ENCODE measurements around the gene PXDC1. TPM values are rescaled to one million over a fixed set of nuclear protein-coding genes. Genes with fewer than 3 reads are reported as not detected.
"Not testable (repeated sequence)": the region's sequence is repeated elsewhere in the genome, so short reads cannot be mapped to it uniquely, and the experiment has no call there.

Gene PXDC1
- total and polyA plus RNA-seq, 2 experiments from 2014 or later = 1.2 to 1.8 TPM

DNA sequence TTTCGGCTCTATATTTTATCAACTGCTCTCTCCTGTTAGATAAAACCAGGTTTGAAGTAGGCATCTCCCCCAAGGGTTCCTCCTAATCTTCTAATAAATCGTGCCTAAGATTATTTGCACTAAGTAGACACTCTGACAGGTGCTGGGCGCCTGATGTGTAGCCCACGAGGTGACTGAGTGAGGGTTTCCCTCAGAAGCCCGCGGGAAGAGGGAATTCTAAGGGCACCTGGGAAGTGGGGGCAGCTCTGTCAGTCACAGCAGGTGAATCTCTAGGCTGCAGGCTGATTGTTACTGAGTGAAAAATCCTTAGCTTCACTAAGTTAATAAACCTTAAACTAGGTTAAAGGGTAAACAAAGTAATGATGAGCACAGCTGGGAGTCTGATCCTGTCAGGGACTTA, 68.2 kb downstream of the PXDC1 start (continued):
- TF ChIP-seq, protein P1, sequence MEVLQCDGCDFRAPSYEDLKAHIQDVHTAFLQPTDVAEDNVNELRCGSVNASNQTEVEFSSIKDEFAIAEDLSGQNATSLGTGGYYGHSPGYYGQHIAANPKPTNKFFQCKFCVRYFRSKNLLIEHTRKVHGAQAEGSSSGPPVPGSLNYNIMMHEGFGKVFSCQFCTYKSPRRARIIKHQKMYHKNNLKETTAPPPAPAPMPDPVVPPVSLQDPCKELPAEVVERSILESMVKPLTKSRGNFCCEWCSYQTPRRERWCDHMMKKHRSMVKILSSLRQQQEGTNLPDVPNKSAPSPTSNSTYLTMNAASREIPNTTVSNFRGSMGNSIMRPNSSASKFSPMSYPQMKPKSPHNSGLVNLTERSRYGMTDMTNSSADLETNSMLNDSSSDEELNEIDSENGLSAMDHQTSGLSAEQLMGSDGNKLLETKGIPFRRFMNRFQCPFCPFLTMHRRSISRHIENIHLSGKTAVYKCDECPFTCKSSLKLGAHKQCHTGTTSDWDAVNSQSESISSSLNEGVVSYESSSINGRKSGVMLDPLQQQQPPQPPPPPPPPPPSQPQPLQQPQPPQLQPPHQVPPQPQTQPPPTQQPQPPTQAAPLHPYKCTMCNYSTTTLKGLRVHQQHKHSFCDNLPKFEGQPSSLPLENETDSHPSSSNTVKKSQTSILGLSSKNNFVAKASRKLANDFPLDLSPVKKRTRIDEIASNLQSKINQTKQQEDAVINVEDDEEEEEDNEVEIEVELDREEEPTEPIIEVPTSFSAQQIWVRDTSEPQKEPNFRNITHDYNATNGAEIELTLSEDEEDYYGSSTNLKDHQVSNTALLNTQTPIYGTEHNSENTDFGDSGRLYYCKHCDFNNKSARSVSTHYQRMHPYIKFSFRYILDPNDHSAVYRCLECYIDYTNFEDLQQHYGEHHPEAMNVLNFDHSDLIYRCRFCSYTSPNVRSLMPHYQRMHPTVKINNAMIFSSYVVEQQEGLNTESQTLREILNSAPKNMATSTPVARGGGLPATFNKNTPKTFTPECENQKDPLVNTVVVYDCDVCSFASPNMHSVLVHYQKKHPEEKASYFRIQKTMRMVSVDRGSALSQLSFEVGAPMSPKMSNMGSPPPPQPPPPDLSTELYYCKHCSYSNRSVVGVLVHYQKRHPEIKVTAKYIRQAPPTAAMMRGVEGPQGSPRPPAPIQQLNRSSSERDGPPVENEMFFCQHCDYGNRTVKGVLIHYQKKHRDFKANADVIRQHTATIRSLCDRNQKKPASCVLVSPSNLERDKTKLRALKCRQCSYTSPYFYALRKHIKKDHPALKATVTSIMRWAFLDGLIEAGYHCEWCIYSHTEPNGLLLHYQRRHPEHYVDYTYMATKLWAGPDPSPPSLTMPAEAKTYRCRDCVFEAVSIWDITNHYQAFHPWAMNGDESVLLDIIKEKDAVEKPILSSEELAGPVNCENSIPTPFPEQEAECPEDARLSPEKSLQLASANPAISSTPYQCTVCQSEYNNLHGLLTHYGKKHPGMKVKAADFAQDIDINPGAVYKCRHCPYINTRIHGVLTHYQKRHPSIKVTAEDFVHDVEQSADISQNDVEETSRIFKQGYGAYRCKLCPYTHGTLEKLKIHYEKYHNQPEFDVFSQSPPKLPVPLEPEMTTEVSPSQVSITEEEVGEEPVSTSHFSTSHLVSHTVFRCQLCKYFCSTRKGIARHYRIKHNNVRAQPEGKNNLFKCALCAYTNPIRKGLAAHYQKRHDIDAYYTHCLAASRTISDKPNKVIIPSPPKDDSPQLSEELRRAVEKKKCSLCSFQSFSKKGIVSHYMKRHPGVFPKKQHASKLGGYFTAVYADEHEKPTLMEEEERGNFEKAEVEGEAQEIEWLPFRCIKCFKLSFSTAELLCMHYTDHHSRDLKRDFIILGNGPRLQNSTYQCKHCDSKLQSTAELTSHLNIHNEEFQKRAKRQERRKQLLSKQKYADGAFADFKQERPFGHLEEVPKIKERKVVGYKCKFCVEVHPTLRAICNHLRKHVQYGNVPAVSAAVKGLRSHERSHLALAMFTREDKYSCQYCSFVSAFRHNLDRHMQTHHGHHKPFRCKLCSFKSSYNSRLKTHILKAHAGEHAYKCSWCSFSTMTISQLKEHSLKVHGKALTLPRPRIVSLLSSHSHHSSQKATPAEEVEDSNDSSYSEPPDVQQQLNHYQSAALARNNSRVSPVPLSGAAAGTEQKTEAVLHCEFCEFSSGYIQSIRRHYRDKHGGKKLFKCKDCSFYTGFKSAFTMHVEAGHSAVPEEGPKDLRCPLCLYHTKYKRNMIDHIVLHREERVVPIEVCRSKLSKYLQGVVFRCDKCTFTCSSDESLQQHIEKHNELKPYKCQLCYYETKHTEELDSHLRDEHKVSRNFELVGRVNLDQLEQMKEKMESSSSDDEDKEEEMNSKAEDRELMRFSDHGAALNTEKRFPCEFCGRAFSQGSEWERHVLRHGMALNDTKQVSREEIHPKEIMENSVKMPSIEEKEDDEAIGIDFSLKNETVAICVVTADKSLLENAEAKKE (CRISPR knock-in tag; IDR thresholded peaks at IDR 0.05) = no peak
- TF ChIP-seq ZNF331 (CRISPR knock-in tag; IDR thresholded peaks at IDR 0.05; ENCODE audit: low read depth) (no peak), JUNB (IDR thresholded peaks at IDR 0.05; ENCODE audit: unreplicated experiment) (no peak), EZH2phosphoT487 (IDR thresholded peaks at IDR 0.05; ENCODE audit: unreplicated experiment) (no peak), STAT1 (IDR thresholded peaks at IDR 0.05; ENCODE audit: unreplicated experiment) (no peak), POLR2AphosphoS5 (IDR thresholded peaks at IDR 0.05; ENCODE audit: low read depth) (no peak), EZH2 (IDR thresholded peaks at IDR 0.05; ENCODE audit: low read depth, unreplicated experiment) (no peak)

DNA sequence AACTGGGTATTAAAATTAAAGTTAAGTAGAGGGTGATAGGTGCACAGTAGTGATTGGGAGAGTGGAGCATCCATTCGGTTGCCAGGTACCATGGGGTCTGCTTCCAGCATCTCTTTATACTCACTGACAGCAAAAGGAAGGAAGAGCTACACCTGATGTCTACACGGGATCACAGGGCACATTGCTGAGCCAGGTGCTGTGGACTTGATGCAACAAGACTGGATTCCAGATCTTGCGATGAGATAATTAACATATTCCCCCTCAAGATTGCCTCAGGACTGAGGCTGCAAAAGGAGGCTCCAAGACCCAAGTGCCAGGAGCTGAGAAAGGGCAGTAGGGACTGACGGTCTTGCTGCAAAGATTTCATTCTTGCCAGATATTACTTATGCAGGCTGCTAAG, 72.6 kb downstream of the PXDC1 start:
- no peaks in the 10 kb centered on the region for H3K4me1 ChIP-seq (ENCODE audit: insufficient read depth)
- no peak overlapping the region for H3K27ac Mint-ChIP-seq
- no peak overlapping the region for H2AFZ ChIP-seq
- no peaks in the 10 kb centered on the region for H3F3A ChIP-seq (replicated peaks; ENCODE audit: low read depth)
- H4K20me1 ChIP-seq (replicated peaks; ENCODE audit: insufficient read depth) = no peaks in the 10 kb centered on the region
- no peak for DNase-seq (ENCODE audit: low spot score)
- TF ChIP-seq STAT1 (IDR thresholded peaks at IDR 0.05; ENCODE audit: unreplicated experiment) (no peak), CREB1 (CRISPR knock-in tag; IDR thresholded peaks at IDR 0.05; ENCODE audit: low read depth) (no peak), JUNB (IDR thresholded peaks at IDR 0.05; ENCODE audit: unreplicated experiment) (no peak), ZNF114 (CRISPR knock-in tag; IDR thresholded peaks at IDR 0.05) (no peak), NANOG (IDR thresholded peaks at IDR 0.05; ENCODE audit: borderline replicate concordance) (no peak), EZH2phosphoT487 (IDR thresholded peaks at IDR 0.05; ENCODE audit: unreplicated experiment) (no peak)
- no peaks in the 10 kb centered on the region for H3K36me3 Mint-ChIP-seq (ENCODE audit: low read depth)
- H3K9me3 Mint-ChIP-seq = peaks cover 7% of the 10 kb centered on the region; the same call in 2 of the 3 replicates
- H3K36me3 ChIP-seq (ENCODE audit: insufficient read depth) = no peaks in the 10 kb centered on the region
- no peak for ATAC-seq
- no peaks in the 10 kb centered on the region for H3K79me2 ChIP-seq (replicated peaks; ENCODE audit: insufficient read depth)
- H3K4me3 Mint-ChIP-seq = no peak overlapping the region
- no peaks in the 10 kb centered on the region for H3K27me3 Mint-ChIP-seq (ENCODE audit: insufficient read depth, low read depth, poor library complexity)
- H3K4me2 ChIP-seq = no peak overlapping the region
- H3K9me2 ChIP-seq (ENCODE audit: insufficient read depth) = no peaks in the 10 kb centered on the region
- no peaks in the 10 kb centered on the region for H3K27me3 ChIP-seq (ENCODE audit: insufficient read depth)
- no peak overlapping the region for H3K4me3 ChIP-seq
- no peak overlapping the region for H3K27ac ChIP-seq (ENCODE audit: low read depth)
- H3K4me1 Mint-ChIP-seq = no peaks in the 10 kb centered on the region

DNA sequence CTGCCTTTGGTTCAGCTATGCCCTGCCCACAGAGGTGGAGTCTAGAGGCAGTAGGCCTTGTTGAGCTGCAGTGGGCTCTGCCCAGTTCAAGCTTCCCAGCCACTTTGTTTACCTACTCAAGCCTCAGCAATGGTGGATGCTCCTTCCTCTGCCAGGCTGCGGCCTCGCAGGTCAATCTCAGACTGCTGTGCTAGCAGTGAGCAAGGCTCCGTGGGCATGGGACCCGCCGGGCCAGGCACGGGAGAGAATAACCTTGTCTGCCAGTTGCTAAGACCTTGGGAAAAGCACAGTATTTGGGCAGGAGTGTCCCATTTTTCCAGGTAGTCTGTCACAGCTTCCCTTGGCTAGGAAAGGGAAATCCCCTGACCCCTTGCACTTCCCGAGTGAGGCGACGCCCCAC, 73.8 kb downstream of the PXDC1 start:
- not testable (repeated sequence) for H3K4me3 Mint-ChIP-seq; H3K27me3 Mint-ChIP-seq (ENCODE audit: insufficient read depth, low read depth, poor library complexity); H4K20me1 ChIP-seq (replicated peaks; ENCODE audit: insufficient read depth); H3K9me2 ChIP-seq (ENCODE audit: insufficient read depth); DNase-seq (ENCODE audit: low spot score); H3K4me1 ChIP-seq (ENCODE audit: insufficient read depth); H3K4me3 ChIP-seq; H3K27me3 ChIP-seq (ENCODE audit: insufficient read depth); ATAC-seq; H3K36me3 Mint-ChIP-seq (ENCODE audit: low read depth); H3F3A ChIP-seq (replicated peaks; ENCODE audit: low read depth); H3K4me2 ChIP-seq; H3K79me2 ChIP-seq (replicated peaks; ENCODE audit: insufficient read depth); H2AFZ ChIP-seq; H3K27ac Mint-ChIP-seq; H3K4me1 Mint-ChIP-seq; H3K27ac ChIP-seq (ENCODE audit: low read depth); H3K36me3 ChIP-seq (ENCODE audit: insufficient read depth)
- H3K9me3 Mint-ChIP-seq = peaks cover 17% of the 10 kb centered on the region

DNA sequence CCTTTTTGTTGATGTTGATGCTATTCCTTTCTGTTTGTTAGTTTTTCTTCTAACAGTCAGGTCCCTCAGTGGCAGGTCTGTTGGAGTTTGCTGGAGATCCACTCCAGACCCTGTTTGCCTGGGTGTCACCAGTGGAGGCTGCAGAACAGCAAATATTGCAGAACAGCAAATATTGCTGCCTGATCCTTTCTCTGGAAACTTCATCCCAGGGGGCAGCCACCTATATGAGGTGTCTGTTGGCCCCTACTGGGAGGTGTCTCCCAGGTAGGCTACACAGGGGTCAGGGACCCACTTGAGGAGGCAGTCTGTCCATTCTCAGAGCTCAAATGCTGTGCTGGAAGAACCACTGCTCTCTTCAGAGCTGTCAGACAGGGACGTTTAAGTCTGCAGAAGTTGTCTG, 74.2 kb downstream of the PXDC1 start:
- not testable (repeated sequence) for H4K20me1 ChIP-seq (replicated peaks; ENCODE audit: insufficient read depth); H3K27ac ChIP-seq (ENCODE audit: low read depth); H3K27ac Mint-ChIP-seq; H3K36me3 Mint-ChIP-seq (ENCODE audit: low read depth); H3K4me2 ChIP-seq; DNase-seq (ENCODE audit: low spot score); H3K4me3 Mint-ChIP-seq; H2AFZ ChIP-seq; H3K4me1 ChIP-seq (ENCODE audit: insufficient read depth); H3K4me3 ChIP-seq; H3K27me3 Mint-ChIP-seq (ENCODE audit: insufficient read depth, low read depth, poor library complexity); H3K27me3 ChIP-seq (ENCODE audit: insufficient read depth); H3F3A ChIP-seq (replicated peaks; ENCODE audit: low read depth); H3K79me2 ChIP-seq (replicated peaks; ENCODE audit: insufficient read depth); H3K36me3 ChIP-seq (ENCODE audit: insufficient read depth); H3K4me1 Mint-ChIP-seq; ATAC-seq; H3K9me2 ChIP-seq (ENCODE audit: insufficient read depth)
- peaks cover 21% of the 10 kb centered on the region for H3K9me3 Mint-ChIP-seq
